Mesothelial cell of epicardium (in vitro differentiated cells): ENCODE measurements around the gene APLP2. TPM values are rescaled to one million over a fixed set of nuclear protein-coding genes. Genes with fewer than 3 reads are reported as not detected.

ENCODE experiments used
- DNase-seq, 2 experiments: peaks; one replicate each; pipeline ENCODE4 v3.0.0; 2021; ENCODE audit warnings: low spot score in 2 of 2; ENCODE audit not compliant: unreplicated experiment in 2 of 2
- H3K27ac Mint-ChIP-seq: 2 replicates; pipeline ENCODE4 v1.8.0; 2021; ENCODE audit warnings: mixed read lengths
- H3K27me3 Mint-ChIP-seq: 2 replicates; pipeline ENCODE4 v1.8.0; 2021; ENCODE audit warnings: low read depth, mixed read lengths
- H3K36me3 Mint-ChIP-seq: 2 replicates; pipeline ENCODE4 v1.8.0; 2021; ENCODE audit warnings: mixed read lengths
- H3K4me1 Mint-ChIP-seq: 2 replicates; pipeline ENCODE4 v1.8.0; 2021; ENCODE audit warnings: mixed read lengths
- H3K4me3 Mint-ChIP-seq: 2 replicates; pipeline ENCODE4 v1.8.0; 2021; ENCODE audit warnings: mild to moderate bottlenecking, moderate library complexity, mixed read lengths
- H3K9me3 Mint-ChIP-seq: 2 replicates; pipeline ENCODE4 v1.8.0; 2021; ENCODE audit warnings: mixed read lengths
- CTCF ChIP-seq: fragments of 200-600 bp; sonication (generic); IDR thresholded peaks from one replicate; pipeline ENCODE4 v1.5.0; 2021; ENCODE audit warnings: antibody characterized with exemption; ENCODE audit not compliant: unreplicated experiment
- total RNA-seq: library from RNA; stranded (reverse); gene quantifications from 3 replicates; pipeline ENCODE4 v1.2.1, GENCODE V29; 2021

The APLP2 gene
- total RNA-seq, 1 donor from 2014 or later = 240 TPM

DNA sequence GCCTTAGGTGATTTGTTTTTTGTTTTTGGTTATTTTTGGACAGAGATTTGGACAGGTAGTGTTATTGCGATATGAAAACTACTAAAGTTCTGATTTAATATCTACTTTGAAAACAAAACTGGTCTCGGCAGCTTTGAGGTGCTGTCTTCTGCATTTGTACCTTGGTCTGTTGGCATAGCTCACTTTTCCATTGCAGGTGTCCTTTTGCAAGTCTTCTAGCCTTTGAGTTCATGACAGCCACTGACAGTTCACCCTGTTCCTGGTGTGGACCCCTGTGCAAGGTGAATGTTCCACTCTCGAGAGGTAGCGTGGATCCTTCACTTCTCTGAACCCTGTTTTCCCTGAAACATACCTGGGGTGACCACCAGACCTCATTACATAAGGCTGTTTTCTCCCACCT is 45.0 kb downstream of the APLP2 start:
- Mint-ChIP-seq H3K27me3 (no peaks in the 10 kb centered on the region), H3K4me3 (no peak overlapping the region), H3K36me3 (peaks cover 21% of the 10 kb centered on the region), H3K27ac (peak overlapping the region; percentile 26), H3K9me3 (no peaks in the 10 kb centered on the region), H3K4me1 (peaks cover 18% of the 10 kb centered on the region)
- DNase-seq = no peak
- TF ChIP-seq CTCF = no peak

GRCh38 chr11:130115218-130115617 is 45.5 kb downstream of the APLP2 start:
- Mint-ChIP-seq H3K4me1 (peaks cover 18% of the 10 kb centered on the region), H3K36me3 (peaks cover 17% of the 10 kb centered on the region), H3K4me3 (no peak overlapping the region), H3K27ac (no peak overlapping the region), H3K9me3 (no peaks in the 10 kb centered on the region), H3K27me3 (no peaks in the 10 kb centered on the region)
- no peak for TF ChIP-seq CTCF
- DNase-seq = no peak

- TF ChIP-seq CTCF = no peak
- Mint-ChIP-seq H3K9me3 (no peaks in the 10 kb centered on the region), H3K36me3 (peaks cover 26% of the 10 kb centered on the region), H3K27ac (no peak overlapping the region), H3K4me3 (no peak overlapping the region), H3K4me1 (peaks cover 16% of the 10 kb centered on the region), H3K27me3 (no peaks in the 10 kb centered on the region)
- DNase-seq = no peak
Measured at GRCh38 chr11:130118165-130118564, 48.5 kb downstream of the APLP2 start.

DNA sequence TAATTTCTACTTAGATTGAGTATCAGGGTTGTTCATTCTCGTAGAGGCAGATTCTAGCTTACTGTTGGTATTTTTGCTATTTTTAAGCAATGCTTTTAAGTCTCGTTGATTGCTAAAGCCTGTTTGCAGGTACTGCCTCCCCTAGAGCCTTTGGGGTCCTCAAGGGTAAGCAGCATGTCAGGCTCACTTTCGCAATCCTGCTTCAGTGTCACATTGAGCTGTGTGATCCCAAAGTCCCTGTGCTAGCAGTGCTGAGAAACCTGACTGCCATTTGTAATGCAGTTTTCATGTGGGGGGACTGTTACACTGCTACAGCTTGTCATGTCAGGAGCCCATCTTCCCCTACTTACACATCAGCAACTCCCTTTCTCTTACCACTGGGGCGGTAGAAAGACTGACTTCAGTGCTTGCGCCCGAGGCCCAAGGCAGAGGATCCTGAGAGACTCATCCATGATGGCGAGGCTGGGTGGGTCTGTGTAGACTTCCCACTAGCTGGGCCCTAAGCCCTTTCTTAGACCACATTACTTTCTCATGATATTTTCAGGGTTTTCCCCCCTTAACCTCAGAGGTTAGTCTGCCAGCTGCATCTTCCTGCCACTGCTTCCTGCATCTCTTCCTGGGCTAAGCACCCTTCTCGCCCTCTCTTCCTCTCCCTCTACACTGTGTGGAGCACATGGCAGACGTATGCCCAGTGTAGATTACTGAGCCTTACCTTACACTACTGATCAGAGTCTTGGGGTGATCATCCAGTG is 49.1 kb downstream of the APLP2 start:
- Mint-ChIP-seq H3K27ac (no peak overlapping the region), H3K4me1 (peaks cover 17% of the 10 kb centered on the region), H3K4me3 (no peak overlapping the region), H3K27me3 (no peaks in the 10 kb centered on the region), H3K36me3 (peaks cover 29% of the 10 kb centered on the region), H3K9me3 (no peaks in the 10 kb centered on the region)
- DNase-seq = no peak
- no peak for TF ChIP-seq CTCF

- H3K27ac Mint-ChIP-seq = no peak overlapping the region
- no peak overlapping the region for H3K4me3 Mint-ChIP-seq
- DNase-seq = no peak
- no peaks in the 10 kb centered on the region for H3K9me3 Mint-ChIP-seq
- no peak for TF ChIP-seq CTCF
- H3K36me3 Mint-ChIP-seq = peaks cover 37% of the 10 kb centered on the region
- peaks cover 21% of the 10 kb centered on the region for H3K4me1 Mint-ChIP-seq
- H3K27me3 Mint-ChIP-seq = no peaks in the 10 kb centered on the region
Measured at GRCh38 chr11:130120045-130120444, 50.4 kb downstream of the APLP2 start.
